Large intestine (tissue), 3 donors: ENCODE data around the gene TSPAN17. TPM values are rescaled to one million over a fixed set of nuclear protein-coding genes. Genes with fewer than 3 reads are reported as not detected.

Source experiments
- DNase-seq, 2 donors: peaks; one replicate each; pipeline versions ENCODE4 v3.0.0 to v3.0.0-alpha.2; 2013
- H3K27ac ChIP-seq: one replicate; pipeline ENCODE4 v1.5.1; 2013; ENCODE audit warnings: low read length
- H3K27me3 ChIP-seq: 2 replicates; pipeline ENCODE4 v1.6.1; 2013; ENCODE audit warnings: low read length; ENCODE audit not compliant: control insufficient read depth, insufficient read depth
- H3K36me3 ChIP-seq: 2 replicates; pipeline ENCODE4 v1.6.1; 2013; ENCODE audit warnings: low read length; ENCODE audit not compliant: control insufficient read depth, insufficient read depth
- H3K4me1 ChIP-seq: one replicate; pipeline ENCODE4 v1.6.1; 2013; ENCODE audit warnings: low read length; ENCODE audit not compliant: control insufficient read depth, insufficient read depth
- H3K4me3 ChIP-seq: one replicate; pipeline ENCODE4 v1.5.1; 2013; ENCODE audit warnings: low read length
- H3K9me3 ChIP-seq: one replicate; pipeline ENCODE4 v1.6.1; 2013; ENCODE audit warnings: mild to moderate bottlenecking, low read depth, low read length, moderate library complexity; ENCODE audit not compliant: control insufficient read depth
- WGBS: methylation state at CpG from one replicate; pipeline ENCODE4 v1.1.5; 2013; ENCODE audit warnings: low lambda C conversion rate; ENCODE audit not compliant: insufficient coverage; 5-methylcytosine and 5-hydroxymethylcytosine counted together
- polyA plus RNA-seq: library from polyadenylated mRNA; unstranded; fragments of 120-200 nt; gene quantifications from one replicate; pipeline ENCODE4 v1.2.1, GENCODE V29; 2013

TSPAN17 gene
- polyA plus RNA-seq, 1 donor: 25.7 TPM

DNA sequence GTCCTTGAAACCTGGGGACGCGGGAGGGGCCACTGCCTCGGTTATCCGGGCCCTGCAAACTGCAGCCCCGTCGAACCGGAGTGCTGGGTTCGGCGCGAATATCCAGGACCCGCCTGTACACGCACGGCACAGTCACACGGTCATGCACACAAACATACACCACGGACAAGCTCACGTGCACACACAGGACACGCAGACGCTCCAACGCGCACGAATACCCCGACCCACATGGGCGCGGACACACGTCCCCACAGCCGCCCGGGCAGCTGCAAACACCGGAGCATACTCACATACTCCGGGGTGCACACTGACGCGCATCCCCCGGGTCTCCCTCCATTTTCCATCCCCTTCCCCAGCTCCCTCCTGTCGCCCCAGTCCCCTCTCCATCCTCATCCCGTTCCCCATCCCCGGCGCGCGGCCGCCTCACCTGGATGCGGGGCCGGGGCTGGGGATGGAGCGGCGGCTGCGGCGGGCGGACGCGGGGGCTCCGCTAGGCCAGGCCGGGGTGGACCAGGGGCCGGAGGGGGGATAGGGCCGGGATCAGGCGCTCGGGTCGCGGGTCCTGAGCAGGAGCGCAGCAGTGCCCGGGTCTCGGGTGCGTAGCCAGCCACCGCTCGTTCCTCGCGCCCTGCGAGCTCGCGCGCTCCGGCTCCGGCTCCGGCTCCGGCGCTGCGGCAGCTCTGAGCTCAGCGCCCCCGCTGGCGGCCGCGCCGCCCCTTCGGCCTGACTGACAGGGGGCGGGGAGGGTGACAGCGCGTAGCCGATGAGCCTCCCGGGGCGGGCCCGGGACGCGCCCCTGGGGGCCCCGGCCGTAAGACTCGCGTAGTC lies 17.2 kb upstream of the TSPAN17 start, which contains the start of the genes EIF4E1B and SNCB:
TSS of gene EIF4E1B (plus strand) at position 823 of the 828 bp plus-strand sequence. CDS start 12,113 bp downstream, outside the sequence.
TSS of gene SNCB (minus strand) at position 682 of the 828 bp plus-strand sequence. CDS start 880 bp downstream, outside the sequence.
- Histone ChIP-seq H3K4me1 (peaks cover 8% of the 10 kb centered on the region), H3K27me3 (peaks cover 88% of the 10 kb centered on the region), H3K36me3 (no peaks in the 10 kb centered on the region), H3K9me3 (peaks cover 6% of the 10 kb centered on the region), H3K4me3 (peak within 1 kb of the TSS; percentile 14), H3K27ac (no peak within 1 kb of the TSS)
- WGBS: no CpG with 5 or more reads among the region's 94 CpGs
- DNase-seq: peak in 1 of 2 donors; percentile 67

DNA sequence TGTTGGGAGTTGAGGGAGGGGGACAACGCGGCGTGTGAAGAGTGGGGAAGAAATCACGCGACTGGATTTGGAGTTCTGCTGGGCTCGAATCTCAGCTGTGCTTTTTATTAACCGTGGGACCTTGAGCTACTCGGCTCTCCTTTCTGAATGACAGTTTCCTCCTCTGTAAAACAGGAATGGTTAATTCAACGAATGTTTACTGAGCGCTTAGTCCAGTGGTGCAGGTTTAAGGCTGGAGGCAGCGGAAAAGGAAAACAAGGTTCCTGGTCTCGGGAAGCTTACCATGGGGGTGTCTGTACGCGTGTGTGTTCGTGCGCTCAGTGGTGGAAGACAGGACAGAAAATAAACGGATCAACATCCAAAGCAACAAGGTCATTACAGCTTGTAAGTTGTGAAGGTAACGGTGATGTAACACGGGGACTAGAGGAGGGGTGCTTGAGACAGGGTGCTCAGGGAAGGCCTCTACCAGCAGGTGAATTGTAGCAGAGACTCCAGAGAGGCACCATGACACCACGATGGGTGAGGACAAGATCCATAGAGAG lies 16.5 kb upstream of the TSPAN17 start:
- Histone ChIP-seq H3K36me3 (no peaks in the 10 kb centered on the region), H3K9me3 (peaks cover 6% of the 10 kb centered on the region), H3K4me3 (peak overlapping the region; percentile 14), H3K27ac (no peak overlapping the region), H3K4me1 (peaks cover 8% of the 10 kb centered on the region), H3K27me3 (peaks cover 87% of the 10 kb centered on the region)
- WGBS: no CpG with 5 or more reads among the region's 20 CpGs
- DNase-seq: no peak

DNA sequence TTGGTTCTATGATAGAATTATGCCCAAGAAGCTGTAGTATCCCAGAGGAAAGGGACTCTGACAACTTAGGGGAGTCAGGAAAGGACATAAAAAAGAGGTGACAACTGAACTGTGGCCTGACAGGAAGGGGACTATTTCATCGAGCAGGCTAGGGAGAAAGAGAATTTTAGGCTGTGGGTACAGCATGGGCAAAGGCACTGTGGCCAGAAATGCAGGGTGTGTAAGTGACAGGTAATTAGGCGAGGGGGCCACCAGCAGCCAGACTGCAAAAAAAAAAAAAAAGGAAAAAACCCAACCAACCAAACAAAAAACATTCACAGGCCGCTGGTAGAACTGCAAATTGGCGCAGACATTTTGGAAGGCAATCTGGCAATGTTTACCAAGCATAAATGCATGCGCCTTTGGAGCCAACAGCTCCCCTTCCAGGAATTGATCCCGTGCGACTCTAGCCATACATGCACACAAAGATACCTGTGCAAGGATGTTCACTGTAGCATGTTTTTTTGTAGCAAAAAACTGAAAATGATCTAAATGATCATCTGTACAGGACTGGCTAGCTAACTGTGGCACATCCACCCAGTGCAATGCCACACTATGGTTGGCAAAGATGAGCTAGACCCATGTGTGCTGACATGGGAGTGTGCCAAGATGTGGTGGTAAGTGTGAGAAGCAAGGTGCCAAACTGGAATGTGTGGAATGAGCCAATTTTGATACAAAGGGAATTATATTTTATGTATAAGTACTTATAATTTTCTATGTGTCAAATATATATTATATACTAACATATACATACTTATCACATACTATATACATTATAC lies 15.7 kb upstream of the TSPAN17 start:
- H3K9me3 ChIP-seq: peaks cover 6% of the 10 kb centered on the region
- H3K36me3 ChIP-seq: no peaks in the 10 kb centered on the region
- DNase-seq: no peak
- no peak overlapping the region for H3K4me3 ChIP-seq
- WGBS: 100% methylated on average over 1 of the region's 7 CpGs
- H3K27me3 ChIP-seq: peaks cover 84% of the 10 kb centered on the region
- peaks cover 8% of the 10 kb centered on the region for H3K4me1 ChIP-seq
- no peak overlapping the region for H3K27ac ChIP-seq

DNA sequence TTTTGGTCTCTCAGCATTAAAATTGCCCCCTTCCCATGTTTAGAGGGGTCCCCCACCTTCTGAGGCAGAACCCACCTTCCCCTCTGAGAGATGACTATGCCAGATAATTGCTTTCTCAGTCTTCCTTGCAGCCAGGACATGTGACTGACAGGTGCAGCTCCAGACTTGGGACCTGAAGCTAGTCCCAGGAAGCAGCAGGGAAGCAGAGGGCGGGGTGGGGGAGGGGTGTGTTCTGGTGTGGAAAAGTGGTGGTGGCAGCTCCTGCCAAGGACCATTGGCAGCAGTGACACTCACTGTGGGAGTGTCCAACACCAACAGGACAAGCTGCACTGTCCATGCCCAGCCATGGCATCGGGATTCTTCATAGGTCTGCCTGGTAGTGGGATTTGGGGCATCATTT lies 14.5 kb upstream of the TSPAN17 start:
- Histone ChIP-seq H3K27ac (no peak overlapping the region), H3K4me3 (no peak overlapping the region), H3K36me3 (no peaks in the 10 kb centered on the region), H3K4me1 (peaks cover 8% of the 10 kb centered on the region), H3K9me3 (peaks cover 6% of the 10 kb centered on the region), H3K27me3 (peaks cover 80% of the 10 kb centered on the region)
- WGBS: no CpG with 5 or more reads among the region's 2 CpGs
- DNase-seq: peak in 1 of 2 donors; percentile 57

DNA sequence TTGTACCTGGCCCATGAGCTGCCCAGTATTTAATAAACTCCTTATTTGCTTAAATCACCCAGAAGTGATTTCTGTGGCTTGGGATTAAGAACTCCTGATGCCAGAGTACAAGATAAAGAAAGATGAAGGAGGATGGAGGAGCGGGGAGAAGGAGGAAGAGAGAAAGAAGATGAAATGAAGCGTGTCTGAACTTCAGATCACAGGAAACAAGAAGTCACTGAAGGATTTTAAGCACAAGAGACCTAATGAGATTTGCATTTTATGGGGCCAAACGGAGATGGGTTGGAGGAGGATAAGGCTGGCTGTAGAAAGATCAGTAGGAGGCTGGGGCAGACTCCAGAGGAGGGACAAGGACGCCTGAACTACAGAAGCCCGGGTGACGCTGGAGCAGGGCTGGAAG lies 13.7 kb upstream of the TSPAN17 start:
- Histone ChIP-seq H3K4me3 (no peak overlapping the region), H3K27ac (no peak overlapping the region), H3K36me3 (no peaks in the 10 kb centered on the region), H3K9me3 (peaks cover 6% of the 10 kb centered on the region), H3K27me3 (peaks cover 74% of the 10 kb centered on the region), H3K4me1 (peaks cover 8% of the 10 kb centered on the region)
- no peak for DNase-seq
- WGBS: 61% methylated on average over 2 of the region's 6 CpGs

DNA sequence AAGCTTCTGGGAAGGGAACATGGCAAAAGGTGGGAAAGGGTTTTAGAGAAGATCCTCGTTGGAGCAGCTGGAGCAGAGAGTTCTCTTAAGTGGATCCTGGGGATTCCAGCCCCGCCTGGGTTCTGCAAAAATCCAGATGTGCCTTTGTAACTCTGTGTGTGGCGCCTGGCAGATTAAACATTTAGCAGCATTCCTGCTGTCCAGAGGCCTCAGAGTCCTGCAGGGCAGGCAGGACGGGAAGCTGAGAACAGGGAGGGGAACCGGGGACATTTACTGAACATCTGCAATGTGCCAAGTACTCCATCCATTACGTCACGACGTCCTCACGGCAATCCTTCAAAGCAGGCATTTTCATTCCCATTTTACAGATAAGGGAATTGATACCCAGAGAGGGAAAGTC lies 10.9 kb upstream of the TSPAN17 start:
- no peak overlapping the region for H3K27ac ChIP-seq
- no CpG with 5 or more reads among the region's 9 CpGs for WGBS

DNA sequence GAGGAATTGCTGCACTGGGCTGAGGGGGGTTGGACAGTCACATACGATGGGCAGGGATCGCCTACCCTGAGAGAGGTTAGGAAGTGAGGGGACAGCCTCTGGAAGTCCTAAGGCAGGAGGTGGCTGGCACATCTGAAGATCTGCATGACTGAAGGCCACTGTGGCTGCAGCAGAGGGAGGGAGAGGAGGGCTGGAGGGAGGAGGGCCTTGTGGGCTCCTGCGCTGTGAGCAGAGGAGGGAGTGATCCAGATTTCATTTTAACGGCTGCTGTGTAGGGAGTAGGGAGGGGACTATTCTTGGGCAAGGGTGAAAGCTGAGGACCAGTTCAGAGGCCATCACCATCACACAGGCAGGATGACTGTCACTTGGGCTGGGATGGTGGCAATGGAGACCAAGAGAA lies 9.7 kb upstream of the TSPAN17 start:
- no peaks in the 10 kb centered on the region for H3K9me3 ChIP-seq
- H3K27ac ChIP-seq: no peak overlapping the region
- peaks cover 41% of the 10 kb centered on the region for H3K27me3 ChIP-seq
- H3K4me1 ChIP-seq: no peaks in the 10 kb centered on the region
- H3K36me3 ChIP-seq: no peaks in the 10 kb centered on the region
- H3K4me3 ChIP-seq: no peak overlapping the region
- no CpG with 5 or more reads among the region's 4 CpGs for WGBS
- DNase-seq: no peak

More for the DNA sequence above, 10.9 kb upstream of the TSPAN17 start:
- Histone ChIP-seq H3K4me1 (no peaks in the 10 kb centered on the region), H3K4me3 (no peak overlapping the region), H3K36me3 (no peaks in the 10 kb centered on the region), H3K27me3 (peaks cover 48% of the 10 kb centered on the region), H3K9me3 (no peaks in the 10 kb centered on the region)
- DNase-seq: no peak

DNA sequence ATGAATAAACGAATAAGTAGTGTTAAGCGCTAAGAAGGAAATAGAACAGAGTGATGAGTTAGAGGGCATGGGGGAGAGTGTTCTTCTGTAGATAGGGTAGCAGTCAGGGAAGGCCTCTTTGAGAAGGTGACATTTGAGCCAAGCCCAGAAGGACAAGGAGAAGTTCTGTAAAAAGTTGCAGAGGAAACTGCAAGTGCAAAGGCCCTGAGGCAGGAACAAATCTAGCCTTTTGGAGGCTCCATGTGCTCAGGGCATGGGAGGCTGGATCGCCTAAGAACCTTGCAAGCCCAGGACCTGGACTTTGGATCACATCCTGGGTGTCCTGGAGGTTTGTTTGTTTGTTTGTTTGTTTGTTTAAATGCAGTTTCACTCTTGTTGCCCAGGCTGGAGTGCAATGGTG lies 8.8 kb upstream of the TSPAN17 start:
- Histone ChIP-seq H3K27me3 (peaks cover 32% of the 10 kb centered on the region), H3K4me3 (no peak overlapping the region), H3K36me3 (no peaks in the 10 kb centered on the region), H3K9me3 (no peaks in the 10 kb centered on the region), H3K4me1 (no peaks in the 10 kb centered on the region), H3K27ac (no peak overlapping the region)
- DNase-seq: no peak
- WGBS: 100% methylated on average over 2 of the region's 3 CpGs

DNA sequence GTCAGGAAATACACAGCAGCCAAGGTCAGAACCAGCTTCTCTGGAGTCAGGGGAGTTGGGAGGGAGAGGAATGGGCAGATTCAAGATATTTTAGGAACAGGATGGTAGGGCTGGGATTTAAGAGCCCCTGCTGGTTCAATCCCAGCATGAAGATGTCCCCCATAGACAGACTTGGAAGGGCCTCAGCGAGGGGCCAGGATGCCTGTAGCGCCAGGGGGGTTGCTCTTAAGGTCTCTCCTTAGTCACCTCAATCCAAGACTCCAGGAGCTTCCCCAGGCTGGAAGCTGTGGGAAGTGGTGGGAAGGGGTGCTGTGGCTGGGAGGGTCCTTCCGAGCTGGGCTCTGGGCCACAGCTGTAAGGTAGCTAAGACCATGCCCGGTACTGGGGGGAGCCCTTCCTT lies 8.1 kb upstream of the TSPAN17 start:
- H3K36me3 ChIP-seq: no peaks in the 10 kb centered on the region
- H3K9me3 ChIP-seq: no peaks in the 10 kb centered on the region
- peaks cover 24% of the 10 kb centered on the region for H3K27me3 ChIP-seq
- H3K27ac ChIP-seq: no peak overlapping the region
- no CpG with 5 or more reads among the region's 4 CpGs for WGBS
- DNase-seq: no peak
- H3K4me1 ChIP-seq: no peaks in the 10 kb centered on the region
- no peak overlapping the region for H3K4me3 ChIP-seq

DNA sequence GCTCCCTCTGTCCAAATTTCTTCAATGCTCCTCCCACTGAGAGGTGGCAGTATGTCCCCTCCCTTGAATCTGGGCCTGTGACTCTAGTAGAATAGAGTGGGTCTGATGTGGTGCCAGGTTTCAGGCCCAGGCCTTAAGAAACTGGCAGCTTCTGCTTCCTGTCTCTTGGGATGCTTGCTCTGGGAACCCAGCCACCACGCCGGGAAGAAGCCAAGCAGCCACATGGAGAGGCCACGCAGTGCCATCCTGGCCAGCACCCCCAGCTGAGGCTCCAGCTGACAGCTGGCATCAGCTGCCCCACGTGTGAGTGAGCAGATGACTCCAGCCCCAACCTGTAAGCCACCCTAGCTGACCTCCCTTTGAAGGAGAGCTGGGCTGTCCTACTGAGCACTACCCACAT lies 7.3 kb upstream of the TSPAN17 start:
- H3K27me3 ChIP-seq: peaks cover 21% of the 10 kb centered on the region
- no peak for DNase-seq

More for the DNA sequence above, 7.3 kb upstream of the TSPAN17 start:
- no peak overlapping the region for H3K27ac ChIP-seq
- no peaks in the 10 kb centered on the region for H3K9me3 ChIP-seq
- H3K4me3 ChIP-seq: no peak overlapping the region
- no peaks in the 10 kb centered on the region for H3K4me1 ChIP-seq
- H3K36me3 ChIP-seq: no peaks in the 10 kb centered on the region
- WGBS: no CpG with 5 or more reads among the region's 4 CpGs
